Fibroblast of skin of right biceps (primary cell): ENCODE data around the gene ACVR1B.

ENCODE experiments used
- DNase-seq: peaks from one replicate; pipeline ENCODE4 v3.0.0-alpha.2; 2013

ACVR1B gene

DNA sequence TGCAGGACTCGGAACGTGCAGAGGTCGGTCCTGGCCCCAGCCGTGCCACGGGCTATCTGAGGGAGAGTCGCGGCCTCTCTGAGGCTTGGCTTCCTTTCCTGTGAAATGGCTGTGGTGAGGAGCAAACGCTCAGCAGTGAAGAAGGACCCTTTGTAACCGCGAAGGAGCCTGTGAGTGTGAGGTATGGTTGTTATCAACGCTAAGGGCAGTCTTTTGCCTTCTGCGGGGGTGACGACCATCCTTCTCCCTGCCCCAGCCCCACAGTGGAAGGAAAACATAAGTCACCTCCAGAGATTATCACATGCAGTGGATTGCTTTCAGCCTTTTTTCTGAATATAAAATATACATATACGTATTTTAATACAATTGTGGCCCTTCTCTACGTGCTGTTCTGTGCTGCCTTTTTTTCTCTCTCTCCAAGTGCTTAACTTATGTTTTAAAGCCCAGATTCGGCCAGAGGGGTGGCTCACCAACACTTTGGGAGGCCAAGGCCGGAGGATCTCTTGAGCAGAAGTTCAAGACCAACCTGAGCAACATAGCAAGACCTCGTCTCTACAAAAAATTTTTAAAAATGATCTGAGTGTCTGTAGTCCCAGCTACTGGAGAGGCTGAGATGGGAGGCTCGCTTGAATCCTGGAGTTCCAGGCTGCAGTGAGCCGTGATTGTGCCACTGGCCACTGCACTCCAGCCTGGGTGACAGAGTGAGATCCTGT lies 72.6 kb downstream of the ACVR1B start:
- no peak for DNase-seq

DNA sequence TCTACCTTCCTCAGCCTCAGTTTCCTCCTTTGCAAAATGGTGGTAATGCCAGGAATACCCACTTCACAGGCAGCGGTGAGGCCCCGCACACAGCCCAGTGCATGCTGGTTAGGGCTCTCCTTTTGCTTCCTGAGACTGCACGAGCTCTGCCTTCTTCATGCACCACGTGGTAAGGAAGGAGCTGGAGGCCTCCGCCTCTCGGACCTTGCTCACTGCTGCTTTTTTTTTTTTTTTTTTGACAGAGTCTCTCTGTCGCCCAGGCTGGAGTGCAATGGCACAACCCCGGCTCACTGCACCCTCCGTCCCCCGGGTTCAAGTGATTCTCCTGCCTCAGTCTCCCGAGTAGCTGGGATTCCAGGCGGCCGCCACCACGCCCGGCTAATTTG lies 73.3 kb downstream of the ACVR1B start:
- DNase-seq: no peak

DNA sequence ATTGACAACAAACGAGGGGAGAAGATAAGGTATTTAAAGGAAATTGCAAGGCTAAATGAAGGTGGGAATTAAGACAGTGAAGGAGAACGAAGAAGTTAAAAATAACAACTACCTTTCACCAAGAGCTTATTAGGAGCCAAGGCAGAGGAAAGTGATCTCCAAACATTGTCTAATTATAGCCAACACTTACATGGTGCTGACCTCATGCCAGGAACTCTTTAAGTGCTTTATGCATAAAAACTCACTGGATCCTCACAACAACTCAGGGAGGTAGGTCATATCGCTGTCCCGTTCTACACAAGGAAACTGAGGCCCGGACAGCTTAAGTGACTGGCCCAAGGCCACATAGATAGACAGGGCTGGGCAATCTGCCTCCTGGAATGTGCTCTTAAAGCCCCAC lies 74.8 kb downstream of the ACVR1B start:
- no peak for DNase-seq

DNA sequence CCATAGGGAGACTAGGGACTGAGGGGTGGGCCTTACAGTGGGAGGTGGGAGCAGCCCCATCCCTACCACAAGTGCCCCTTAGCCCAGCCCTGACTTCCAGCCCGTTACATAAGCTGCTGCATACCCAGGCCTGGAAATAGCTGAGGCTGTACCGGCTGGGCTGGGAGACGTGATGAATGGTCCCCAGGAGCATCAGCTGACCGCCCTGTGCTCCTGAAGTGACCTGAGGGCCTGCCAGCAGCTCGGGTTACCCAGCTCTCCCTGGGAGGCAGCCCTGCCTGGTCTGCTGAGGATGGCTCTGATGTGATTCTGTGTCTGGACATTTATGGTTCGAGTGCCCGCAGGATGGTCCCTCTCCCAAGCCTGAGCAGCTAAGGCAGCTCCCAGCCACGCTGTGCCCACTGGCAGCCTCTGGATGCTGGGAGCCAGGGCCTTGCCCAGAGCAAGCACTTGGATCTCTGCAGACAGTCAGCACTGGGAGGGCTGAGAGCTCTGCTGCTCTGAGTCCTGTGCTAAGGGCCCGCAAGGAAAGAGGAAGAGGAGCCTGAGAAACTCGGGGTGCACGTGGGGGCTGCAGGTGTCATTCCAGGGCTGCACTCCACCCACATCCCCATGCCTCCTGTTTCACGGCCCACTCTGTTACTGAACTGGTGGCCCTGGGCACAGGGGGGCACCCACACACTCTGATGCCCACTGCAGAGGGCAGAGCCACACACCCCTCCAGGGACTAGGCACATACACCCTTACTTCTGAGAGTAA lies 75.8 kb downstream of the ACVR1B start:
- no peak for DNase-seq

DNA sequence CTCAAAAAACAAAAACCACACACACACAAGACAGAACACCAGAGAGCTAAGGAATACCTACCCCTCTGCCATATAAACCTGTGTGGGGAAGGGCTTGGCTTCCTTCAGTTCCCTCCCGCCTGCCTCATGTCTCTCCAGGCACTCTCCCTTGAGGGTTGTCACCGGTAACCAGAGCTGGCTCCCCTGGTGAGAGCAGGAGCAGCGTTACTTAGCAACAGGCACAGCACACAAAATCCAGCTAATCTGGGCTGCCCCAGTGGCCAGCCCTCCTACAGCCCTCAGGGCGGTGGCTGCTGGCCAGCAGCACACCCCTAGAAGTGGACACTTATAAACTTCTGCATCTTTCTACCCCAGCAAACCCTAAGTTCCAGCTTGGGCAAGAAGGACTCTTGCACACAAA lies 78.2 kb downstream of the ACVR1B start:
- DNase-seq: peak; percentile 36

DNA sequence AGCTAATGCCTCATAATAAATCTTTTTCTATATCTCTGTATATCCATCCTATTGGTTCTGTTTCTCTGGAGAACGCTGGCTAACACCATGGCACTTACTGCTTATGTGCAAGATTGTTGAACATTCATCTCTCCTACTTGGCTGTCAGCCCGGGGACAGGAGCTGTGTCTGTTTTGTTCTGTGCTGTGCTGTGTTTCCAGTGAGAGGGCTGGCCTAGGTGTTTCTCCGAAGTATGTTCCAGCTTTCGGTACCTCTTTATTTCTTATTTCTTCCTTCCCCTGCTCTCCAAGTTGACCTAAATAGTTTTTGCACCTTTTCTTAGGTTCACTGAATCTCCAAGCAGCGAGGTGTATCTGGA lies 80.9 kb downstream of the ACVR1B start:
- peak; percentile 67 for DNase-seq

DNA sequence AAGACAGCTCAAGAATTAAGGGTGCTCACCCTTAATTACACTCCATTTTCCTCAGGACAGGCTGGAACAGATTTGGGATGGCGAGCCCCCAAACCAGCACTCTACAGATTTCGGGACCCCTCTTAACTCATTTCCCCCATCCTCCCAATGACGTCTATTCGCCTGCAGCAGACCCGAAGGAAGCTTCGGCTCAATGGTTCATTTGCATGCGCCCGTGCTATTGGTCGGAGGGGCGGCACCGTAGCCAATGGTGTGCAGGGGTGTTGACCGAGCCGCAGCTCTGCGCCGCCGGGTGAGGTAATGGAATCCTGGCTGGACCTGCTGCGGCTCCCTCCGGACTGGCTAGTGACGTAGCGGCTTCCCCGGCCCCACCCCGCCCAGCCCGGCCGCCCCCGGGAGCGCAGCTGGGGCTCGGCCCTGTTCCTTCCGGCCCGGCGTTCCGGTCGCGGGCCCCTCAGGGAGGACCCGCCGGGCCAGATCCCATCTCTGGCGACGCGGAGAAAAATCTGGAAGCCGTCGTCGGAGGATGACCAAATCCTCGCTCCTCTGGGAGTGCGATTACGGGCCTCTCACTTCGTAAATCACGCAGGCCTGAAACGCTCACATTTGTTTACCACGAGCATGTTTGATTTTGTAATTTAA lies 81.4 kb downstream of the ACVR1B start:
- peak; percentile 97 for DNase-seq

DNA sequence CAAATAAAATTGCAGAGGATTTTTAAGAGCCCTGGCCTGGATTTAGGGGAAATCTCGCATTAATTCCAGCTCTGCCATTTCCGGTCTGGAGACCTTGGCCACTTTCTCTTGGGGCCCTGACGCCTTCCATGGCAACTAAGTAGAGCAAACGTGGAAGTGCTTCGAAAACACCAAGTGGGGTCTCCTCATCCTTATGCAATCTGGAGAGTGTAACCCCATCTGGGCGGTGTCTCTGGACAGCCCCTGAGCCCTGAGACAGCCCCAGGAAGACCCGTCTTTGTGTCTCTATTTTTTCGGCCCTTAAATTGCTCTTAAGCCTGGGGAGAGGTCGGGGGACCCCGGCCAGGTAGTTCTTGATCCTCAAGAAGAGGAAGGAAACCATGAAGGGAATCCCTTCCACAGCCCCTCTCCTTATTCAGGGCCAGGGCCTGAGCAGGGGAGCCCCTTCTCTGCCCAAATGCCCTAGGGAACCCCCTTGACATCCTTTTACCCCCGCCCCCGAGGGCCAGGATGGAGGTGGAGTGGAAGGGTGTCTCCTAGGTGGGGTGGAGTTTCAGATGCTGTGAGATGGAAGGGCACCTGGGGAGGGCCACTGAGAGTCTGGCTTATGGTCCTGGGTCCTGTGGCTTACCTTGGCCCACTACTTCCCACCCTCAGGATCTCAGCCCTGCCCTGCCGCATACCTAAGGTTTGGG lies 82.1 kb downstream of the ACVR1B start:
- no peak for DNase-seq

DNA sequence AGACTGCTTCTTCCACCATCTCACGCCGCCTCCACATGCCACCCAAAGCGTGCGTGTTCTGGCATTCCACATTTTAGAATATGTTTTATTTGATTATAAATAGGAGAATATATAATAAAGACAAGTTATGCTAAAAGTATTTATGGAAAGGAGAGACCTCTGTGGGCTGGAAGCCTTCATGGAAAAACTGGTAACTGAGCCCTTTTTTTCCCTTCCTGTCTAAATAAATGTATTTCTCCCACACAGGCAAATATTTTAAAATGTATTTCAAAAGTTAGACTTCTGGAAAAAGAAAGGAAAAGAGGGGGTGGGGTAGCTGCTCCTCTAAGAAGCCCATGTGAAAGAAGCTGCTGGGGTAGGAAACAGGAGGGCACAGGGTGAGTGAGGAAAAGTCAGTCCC lies 83.7 kb downstream of the ACVR1B start:
- no peak for DNase-seq

DNA sequence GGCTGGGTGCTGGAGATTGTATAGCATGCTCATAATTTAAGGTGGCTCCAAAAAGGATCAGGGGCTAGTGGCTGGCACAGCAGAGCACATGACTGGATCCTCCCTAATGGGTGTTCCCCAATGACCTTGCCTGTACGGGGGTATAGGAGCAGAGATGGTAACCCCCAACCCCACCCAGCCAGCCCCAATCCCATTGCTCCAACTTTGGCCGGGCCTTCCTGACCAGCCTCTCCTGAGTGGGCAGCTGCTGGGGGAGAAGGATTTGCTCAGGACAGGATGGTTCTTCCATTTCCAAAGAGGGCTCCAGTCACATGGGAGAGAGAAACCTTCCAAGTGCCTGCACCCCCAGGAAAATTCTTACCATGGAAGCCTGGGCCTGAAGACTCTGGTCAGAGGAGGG lies 84.4 kb downstream of the ACVR1B start:
- no peak for DNase-seq

DNA sequence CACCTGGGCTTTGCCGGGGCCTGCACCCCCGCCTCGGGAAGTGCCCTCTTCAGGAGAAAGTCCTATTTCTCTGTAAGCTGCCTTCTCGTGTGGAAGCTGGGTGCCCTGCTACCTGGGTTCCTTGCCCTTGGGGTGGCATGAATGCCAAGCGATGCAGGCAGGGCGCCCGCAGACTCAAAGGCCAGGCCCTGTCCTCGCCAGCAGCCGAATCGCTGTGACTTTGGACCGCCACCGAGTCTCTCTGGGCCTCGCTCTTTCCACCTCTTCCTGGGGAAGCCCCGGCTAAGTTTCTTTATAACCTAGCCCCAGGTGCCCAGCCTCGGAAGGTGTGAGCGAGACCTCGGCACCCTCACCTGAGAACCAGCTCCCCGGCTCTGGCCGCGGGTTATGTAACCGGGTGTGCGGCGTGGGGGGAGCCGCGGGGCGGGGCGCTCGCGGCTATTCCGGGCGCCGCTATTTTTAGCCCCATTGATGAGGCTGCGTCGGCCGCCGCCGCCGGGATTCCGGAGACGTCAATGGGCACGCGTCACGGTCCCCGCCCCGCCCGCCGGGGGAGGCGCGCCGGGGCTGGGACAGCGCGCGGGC lies 85.2 kb downstream of the ACVR1B start:
- DNase-seq: peak; percentile 88

DNA sequence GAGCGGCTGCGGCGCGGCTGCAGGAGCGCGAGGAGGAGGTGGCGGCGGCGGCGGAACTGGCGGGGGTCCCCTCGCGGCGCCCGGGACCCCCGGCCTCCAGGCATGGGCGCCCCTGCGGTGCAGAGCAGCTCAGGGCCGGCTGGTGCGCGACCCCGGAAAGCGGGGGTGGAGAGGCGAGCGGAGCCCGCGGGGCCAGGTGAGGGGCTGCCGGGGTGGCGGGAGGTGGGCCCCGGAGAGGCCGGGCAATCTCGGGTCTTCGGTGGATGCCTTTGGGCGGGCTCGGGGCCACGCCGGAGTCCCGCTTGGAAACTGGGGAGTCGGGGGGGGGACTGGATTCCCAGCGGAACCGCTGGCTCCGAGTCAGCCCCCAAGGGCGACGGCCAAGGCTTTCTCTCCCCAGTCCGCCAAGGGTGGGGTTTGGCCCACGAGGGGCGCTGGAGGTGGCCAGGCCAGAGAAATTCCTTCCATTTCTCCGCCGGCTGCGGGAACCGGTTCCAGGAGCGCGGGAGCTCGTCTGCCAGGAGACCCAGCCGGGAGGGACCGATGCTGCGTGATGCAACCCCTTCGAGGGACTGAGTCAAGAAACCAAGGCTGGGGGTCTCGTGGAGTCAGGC lies 85.9 kb downstream of the ACVR1B start:
- peak; percentile 60 for DNase-seq

DNA sequence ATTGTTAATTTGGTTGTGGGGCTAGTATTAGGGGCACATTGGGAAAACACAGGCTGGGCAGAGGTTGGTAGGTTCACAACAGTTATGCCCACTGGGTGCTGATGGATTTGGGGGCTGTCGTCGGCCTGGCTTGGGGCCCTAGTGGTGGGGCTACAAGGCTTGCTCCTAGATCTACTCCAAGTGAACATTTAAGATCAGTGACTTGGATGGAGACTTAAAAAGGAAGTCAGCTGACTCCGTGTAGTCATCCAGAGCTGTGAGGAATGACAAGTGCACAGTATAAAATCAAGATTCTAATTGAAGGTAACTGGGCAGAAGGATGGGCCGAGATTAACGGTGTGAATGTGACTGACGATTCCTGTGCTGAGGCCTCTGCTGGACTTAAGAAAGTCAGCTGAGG lies 86.9 kb downstream of the ACVR1B start:
- no peak for DNase-seq

DNA sequence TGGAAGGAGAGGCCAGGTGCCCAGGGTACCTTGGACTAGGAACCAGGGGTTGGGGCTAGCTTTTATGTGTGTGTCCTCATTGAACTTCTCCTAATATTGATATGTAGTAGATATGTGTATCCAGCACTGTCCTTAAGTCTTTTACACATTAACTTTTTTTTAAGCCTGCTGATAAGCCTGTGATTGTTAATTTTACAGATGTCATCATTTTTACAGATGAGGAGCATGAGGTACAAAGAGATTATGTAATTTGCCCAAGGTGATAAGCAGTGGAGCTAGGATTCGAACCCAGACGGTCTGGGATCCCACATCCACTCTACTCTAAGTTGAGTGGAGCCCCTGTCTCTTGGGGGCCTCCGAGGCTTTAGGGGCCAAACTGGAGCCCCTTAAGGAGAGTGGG lies 89.5 kb downstream of the ACVR1B start:
- no peak for DNase-seq

DNA sequence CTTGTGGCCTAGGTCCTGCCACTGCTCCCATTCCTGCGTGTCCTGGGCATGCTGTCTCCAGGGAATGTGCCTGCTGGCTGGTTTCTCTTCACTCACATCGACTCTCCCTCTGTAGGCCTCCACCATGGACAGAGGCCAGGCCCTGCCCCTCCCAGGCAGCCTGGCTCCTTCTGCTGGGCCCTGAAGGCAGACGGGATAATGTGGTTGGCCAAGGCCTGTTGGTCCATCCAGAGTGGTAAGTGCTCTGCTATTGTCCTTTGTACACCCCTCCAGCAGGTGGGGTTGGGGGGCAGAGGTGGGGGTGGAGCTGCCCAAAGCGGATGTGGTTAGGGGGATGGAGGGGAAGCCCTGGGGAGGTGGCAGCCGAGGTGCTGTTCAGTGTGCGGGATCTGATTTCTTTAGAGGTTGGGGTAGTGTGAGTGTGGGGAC lies 90.2 kb downstream of the ACVR1B start:
- no peak for DNase-seq

DNA sequence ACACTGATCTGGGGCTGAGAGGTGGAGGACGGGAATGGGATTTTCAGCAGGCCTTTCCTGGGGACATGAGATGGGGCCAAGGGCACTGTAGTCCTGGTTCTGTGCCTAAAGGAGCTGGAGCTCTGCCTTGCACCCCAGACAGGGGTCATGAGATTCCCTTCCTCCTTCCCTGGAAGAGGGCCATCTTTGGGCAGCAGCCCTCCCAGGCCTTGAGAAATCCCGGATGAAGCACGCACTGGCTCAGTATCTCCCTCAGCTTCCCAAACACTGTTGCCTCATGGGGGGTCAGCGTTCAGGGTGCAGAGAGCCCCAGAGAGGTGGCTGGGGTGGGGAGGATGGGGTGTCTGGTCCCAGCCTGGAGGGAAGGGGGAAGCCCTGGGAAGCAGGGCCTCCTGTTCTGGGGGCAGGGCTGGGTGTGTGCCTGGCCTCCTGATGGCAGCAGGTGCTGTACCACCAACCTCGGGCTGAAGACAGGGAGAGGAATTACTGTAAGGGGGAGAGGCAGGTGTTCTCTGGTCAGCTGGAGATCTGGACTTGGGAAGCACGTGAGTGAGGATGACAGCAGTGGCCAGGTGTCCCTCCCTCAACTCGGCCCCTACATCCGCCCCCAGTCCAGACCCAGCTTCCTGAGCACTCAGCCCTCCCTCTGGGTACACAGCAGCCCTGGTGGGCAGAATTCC lies 91.3 kb downstream of the ACVR1B start:
- DNase-seq: no peak

DNA sequence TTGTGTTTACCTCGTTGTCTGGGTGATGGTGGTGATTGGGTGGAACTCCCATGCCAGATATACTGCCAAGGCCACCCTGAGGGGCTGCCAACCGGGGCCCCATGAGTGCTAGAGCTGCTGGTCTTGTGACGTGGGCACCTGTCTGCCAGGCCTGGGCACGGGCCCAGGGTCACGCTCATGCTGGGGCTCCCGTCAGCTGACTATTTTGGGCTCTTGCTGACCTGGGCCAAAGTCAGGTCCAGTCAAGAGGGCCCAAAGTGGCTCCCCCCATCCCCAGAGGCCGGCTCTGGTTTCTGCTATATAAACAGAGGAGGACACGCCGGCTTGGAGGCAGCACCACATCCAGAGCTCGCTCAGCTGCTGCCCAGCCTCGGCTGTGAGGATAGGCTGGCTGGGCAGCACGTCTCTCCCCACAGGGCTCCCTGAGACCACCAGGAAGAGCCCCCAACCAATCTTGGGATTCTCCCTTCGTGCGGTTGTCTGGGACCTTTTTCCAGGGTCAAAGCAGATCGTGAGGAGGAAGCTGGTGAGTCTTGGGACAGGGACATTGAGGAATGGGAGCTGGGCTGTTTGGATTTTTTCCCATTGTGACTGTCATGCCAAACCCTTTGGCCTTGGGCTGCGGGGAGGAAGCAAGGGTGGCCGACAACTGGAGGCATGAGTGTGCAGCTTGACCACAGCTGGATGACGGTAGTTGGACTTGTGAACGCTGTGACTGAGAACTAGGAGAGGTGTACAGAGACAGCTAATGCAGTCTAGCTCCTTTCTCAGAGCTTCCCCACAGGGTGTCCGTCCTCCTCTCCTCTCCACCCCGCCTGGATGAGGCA lies 92.1 kb downstream of the ACVR1B start:
- DNase-seq: no peak

DNA sequence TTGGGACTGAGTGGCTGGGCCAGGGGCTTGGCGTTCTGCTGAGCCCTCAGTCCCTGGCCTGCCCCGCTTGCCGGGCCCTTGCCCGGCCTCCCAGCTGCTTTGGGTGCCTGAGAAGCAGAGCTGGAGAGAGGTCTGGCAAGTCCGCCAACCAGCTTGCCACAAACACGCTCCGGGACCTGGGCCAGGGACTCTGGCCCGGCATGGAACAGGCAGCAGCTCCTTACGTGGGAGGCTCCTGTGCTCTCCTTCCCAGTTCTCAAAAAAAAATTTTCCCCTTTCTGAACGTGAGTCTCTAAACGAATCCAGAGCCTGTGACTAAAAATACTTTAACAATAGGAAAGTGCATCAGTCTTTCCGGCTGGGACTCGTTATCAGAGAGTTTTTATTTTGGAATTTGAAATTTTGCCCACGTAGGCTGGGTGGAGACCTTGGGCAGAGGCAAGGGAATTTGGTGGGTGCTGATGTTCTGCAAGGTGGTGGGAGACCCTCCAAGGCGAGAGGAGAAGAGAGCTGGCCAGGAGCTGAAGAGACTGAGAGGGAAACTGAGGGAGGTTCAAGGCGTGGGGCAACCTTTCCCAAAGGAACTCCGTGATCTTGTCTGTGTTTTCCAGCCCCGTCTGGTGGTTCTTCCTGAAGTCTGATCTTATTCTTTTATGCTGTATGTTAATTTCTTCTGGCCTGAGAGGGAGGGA lies 92.9 kb downstream of the ACVR1B start:
- peak; percentile 70 for DNase-seq

DNA sequence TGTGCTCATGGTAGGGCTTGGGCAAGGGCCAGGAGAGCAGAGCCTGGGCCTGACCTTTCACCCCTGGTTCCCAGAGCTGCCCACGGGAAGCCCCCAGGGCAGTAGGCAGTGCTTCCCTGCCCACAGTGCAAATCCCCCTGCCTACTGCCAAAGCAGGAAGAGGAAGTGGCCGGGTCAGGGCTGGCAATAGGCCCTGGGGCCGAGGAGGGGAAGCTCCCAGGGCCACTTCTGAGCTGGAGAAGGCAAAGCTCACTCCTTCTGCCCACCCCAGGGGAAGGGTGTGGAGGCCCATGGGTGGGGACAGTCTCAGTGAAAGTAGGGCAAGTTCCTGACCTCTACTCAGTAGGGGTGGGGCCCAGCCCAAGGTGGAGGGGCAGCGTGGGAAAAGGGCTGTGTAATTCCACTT lies 94.3 kb downstream of the ACVR1B start:
- no peak for DNase-seq
